GM18499 (cell line): ENCODE measurements around the gene GPR153.
A peak's percentile ranks its signal among the peaks of the same experiment; 100 is the strongest.

ENCODE experiments used
- ATAC-seq: cut with Tn5 transposase; IDR thresholded peaks from one replicate; pipeline ENCODE4 v1.9.1; 2021; ENCODE audit warnings: moderate number of reproducible peaks; ENCODE audit not compliant: insufficient read depth, unreplicated experiment

Gene GPR153

DNA sequence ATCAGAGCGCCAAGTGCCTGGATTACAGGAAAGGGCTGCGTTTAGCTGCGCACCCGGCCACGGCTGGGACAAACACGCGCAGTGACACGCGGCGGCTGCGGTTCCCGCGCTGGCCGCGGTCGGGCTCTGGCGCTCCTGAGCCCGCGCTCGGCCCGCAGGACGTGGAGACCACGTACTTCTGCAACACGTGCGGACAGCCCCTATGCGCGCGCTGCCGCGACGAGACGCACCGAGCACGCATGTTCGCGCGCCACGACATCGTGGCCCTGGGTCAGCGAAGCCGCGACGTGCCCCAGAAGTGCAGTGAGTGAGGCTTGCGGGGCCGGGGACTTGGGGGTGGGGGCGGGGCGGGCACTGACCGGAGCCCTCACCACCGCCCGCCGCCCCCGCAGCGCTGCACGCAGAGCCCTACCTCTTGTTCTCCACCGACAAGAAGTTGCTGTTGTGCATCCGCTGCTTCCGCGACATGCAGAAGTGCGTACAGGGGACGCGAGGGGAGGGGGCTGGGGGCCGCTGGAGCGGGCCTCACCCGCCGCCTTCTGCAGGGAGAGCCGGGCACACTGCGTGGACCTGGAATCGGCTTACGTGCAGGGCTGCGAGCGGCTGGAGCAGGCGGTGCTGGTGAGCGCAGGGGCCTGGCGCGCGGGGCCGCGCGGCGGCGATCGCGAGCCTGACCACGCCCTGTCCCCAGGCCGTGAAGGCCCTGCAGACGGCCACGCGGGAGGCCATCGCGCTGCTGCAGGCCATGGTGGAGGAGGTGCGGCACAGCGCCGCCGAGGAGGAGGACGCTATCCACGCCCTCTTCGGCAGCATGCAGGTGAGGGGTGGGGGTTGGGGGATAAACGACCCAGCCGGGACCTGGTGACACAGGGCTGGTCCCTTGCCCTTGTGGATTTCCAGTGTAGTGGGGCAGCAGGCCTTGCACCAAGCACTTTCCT, 51.9 kb downstream of the GPR153 start:
- no peak for ATAC-seq

DNA sequence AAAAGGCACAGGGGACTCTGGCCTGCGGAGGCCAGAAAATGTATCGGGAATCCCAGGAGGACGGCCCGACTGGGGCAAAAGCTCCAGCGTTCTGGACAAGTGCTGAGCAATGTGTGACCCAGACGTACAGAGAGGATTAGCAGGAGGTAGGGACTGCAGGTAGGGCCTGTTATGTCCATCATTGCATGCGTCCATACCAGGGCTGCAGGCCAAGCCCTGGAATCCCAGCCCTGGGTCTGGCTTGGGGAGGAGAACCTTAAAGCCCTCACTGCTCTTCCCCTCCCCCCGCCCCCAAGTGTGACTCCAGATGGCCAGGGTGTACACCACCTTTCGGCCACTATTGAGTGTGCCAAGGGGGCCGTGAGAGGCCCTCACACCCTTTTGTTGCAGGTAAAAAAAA, 53.0 kb downstream of the GPR153 start:
- ATAC-seq = no peak

DNA sequence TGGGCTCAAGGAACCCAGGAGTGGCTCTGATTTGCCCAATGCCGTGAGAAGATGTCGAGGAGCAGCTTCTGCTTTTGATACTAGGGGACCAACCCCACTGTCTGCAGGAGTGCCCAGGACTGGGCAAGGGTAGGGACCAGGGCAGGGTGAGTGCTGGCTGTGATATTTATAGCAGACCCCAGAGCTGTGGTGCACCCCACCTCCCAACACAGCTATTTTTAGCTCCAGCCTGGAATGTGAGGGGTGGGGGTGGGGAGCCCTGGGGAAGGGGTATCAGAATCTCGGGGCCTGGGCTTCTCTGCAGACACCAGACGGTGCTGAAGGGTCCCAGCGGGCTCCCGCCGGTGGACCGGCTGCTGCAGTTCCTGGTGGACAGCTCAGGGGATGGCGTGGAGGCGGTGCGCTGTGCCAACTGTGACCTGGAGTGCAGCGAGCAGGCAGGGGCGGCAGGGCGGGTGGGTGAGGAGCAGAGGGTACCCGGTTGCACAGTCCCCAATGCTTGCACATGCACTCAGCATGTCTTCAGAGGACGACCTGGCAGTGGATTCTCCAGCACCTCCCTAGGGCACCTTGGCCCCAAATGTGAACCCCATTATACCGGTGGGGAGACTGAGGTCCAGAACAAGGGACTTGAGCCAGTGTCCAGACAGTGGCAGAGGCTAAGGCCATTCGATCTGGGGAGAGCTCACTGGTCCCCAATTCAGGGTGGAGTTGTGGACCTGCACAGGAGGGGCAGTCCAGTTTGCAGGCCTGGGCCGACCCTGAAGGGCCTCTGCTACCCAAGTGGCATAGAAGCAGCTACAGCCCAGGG, 53.6 kb downstream of the GPR153 start:
- ATAC-seq = no peak

DNA sequence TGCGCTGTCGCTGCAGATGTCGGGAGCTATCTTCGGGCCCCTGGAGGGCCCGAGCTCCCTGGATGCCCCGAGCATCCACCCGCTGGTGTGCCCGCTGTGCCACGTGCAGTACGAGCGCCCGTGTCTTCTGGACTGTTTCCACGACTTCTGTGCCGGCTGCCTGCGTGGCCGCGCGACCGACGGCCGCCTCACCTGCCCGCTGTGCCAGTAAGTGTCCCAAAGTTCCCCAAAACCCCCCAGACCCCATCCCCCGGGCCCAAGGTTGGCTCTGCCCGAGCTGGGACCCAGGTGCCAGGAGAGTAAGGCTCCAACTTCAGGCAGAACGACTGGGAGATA, 54.4 kb downstream of the GPR153 start:
- ATAC-seq = no peak

DNA sequence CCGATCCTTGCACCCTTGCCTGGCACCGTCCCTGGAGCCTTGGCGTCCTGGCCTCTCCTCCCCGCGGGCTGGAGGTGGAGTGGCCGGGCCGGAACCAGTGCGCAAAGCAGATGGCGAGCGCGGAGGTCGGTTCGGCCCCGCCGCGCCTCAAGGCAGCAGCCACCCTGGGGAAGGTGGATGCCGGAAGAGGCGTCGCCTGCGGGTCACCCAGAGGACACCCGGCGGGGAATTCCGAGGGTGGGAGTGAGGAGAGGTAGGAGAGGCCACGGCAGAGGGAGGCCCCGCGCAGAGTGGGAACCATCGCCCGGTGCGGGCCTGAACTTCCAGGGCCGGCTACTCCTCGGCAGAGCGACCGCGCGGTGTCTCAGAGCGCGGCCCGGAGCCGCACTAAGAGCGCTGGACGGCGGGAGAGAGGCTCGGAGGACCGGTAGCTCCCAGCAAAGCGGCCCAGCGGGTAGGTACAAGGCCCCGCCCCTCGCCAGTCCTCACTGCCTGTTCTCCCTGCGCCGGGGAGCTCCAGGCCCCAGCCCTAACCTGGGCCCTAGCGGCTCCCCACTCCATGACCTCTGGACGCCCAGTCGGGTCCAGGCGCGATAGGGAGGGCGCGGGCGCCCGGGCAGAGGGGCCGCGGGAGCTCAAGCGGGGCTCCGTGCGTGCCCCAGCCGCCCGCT, 54.9 kb downstream of the GPR153 start, which contains the start of gene RNF207:
RNF207 (plus strand) TSS at position 271 of the 671 bp plus-strand sequence. CDS start 417 bp downstream, outside the sequence.
- no peak for ATAC-seq

DNA sequence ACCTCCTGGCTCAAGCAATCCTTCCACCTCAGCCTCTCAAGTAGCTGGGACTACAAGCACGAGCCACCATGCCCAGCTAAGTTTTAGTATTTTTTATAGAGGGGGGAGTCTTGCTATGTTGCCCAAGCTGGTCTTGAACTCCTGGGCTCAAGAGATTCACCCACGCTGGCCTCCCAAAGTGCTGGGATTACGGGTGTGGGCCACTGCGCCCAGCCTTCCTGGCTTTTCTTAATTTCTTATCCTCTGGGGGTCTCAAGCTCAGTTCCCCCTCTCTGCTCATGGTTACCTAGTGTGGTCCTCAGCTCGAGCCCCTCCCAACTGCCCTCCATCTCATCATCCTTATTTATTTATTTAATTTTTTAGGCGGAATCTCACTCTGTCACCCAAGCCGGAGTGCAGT, 58.6 kb downstream of the GPR153 start:
- no peak for ATAC-seq

DNA sequence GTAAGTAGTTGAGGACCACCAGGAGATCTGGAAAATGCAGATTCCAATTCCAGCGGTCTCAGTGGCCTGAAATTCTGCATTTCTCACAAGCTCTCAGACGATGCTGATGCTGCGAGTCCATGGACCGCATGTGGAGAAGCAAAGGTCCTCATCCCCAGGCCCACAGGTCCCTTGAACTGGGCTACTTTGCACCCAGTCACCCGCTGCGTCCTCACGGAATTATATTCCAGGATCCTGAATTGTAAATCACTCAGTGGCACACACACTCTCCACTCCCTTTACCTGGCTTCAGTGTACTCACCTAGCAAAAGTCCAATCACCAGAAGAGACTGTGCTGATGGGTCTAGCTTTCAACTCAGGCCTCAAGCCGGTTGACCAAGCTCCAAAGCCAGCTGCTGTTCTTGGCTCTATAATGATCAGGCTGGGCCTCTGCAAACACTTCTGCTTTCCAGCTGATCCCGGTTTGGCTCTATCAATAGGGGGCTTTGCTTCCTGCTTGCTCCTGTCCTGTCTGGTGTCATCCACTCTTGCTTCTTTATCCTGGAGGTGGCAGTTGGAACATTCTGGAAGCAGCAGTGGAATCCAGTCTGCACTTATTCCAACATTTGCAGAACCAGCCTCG, 60.6 kb downstream of the GPR153 start:
- ATAC-seq = no peak

DNA sequence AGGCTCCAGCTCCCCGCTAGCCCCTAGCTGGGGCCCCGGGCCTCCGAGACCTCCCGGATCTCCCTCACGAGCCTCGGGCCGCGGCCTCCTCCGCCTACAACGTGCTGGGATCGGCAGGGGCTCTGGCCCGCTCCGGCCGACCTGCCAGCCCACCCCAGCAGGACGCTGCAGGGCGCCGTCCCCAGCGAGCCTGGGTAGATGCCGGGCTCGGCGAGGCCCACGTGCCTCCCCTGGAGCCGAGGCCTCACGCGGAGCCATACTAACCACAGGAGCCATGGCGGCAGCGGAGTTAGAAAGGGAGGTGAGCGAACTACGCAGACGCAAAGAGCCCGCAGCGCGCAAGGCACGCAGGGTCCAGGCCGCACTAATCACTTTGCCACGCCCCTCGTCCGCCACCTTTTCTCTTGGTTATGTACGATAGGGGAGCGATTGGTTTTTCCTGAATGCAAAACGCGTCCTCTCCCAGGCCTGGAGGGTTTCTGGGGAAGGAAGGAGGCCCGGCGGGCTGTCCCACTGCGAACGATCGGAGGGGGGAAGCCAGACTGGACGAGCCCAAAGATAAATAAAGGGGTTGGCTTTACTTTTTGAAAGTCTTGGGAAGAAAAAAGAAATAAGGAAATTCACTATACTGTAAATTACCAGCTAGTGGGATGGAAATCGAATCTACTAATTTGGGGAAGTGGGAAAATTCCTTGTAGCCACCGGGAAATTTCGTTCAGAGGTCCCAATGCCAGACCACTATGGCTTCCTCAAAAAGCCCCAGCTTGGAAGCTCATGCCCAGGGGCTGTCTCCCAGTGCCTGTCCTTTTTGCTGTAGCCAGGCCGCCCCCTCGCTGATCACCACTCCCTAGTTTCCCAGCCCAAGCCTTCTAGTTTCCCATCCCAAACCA, 61.4 kb downstream of the GPR153 start, which contains the start of gene RPL22:
RPL22 (minus strand) TSS at position 298 of the 890 bp plus-strand sequence; CDS start at position 276, 22 bp downstream.
- ATAC-seq = peak; percentile 87

DNA sequence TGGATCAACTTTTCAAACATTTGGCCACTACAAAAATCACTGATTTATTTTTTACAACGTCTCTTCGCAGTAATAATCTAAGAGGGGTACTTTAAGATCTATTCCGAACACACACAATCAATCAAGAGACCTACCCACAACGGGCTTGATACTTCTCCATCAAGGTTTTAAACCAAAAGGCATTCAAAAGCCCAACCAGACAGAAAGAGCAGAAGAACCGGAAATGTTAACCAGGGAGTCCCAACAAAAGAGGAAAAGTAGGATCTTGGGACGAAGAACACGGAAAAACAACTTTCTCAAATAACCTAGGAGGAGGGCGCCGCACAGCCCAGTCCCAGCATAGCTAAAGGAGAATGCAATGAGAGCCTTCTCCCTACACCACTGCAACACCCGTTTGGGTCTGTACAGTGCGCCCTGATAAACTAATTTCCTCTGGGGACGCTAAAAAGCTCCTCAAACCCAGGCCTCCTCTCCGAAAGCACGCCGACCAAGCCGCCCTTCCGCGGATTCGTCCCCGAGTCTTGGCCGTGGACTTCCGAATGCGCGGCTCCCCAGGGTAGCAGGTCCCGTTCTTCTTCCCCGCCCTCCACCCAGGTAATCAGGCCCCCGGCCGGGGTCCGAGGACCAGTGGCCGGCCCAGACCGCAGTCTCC, 62.1 kb downstream of the GPR153 start:
- ATAC-seq = peak; percentile 11

DNA sequence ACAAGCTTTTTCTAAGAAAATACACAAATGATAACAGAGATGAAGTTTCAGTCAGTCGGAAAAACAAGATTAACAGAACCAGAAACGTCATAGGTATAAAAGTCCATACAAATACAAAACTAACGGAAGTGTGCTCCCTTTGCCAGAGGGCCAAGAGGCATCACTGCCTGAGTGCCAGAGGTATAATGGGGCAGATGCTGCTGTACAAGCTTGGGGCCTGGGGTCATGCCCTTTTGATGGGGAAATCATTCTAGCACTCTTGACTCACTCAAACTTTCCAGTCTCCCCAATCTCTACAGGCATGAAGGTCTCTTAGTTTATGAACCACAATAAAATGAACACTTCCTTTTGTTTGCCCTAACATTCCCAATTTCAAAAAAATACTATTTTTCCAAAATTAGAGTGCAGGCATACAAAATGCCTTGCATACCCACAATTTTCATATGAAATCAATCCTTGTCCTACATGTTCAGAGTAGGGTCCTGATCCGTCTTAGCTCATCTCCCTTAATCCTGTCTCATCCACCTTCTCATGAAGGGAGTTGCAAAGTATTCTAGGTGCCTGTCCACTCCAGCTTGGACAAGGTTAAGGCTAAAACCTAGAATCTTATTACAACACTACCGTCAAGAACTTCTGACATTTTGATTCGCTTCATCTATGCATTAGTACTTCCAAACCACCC, 63.0 kb downstream of the GPR153 start:
- ATAC-seq = no peak
